HuH-7.5 (cell line): Measurements from ENCODE around the gene MYO15B.

Source experiments
- DNase-seq: peaks from one replicate; pipeline ENCODE4 v3.0.0; 2011; ENCODE audit warnings: low spot score

The MYO15B gene

DNA sequence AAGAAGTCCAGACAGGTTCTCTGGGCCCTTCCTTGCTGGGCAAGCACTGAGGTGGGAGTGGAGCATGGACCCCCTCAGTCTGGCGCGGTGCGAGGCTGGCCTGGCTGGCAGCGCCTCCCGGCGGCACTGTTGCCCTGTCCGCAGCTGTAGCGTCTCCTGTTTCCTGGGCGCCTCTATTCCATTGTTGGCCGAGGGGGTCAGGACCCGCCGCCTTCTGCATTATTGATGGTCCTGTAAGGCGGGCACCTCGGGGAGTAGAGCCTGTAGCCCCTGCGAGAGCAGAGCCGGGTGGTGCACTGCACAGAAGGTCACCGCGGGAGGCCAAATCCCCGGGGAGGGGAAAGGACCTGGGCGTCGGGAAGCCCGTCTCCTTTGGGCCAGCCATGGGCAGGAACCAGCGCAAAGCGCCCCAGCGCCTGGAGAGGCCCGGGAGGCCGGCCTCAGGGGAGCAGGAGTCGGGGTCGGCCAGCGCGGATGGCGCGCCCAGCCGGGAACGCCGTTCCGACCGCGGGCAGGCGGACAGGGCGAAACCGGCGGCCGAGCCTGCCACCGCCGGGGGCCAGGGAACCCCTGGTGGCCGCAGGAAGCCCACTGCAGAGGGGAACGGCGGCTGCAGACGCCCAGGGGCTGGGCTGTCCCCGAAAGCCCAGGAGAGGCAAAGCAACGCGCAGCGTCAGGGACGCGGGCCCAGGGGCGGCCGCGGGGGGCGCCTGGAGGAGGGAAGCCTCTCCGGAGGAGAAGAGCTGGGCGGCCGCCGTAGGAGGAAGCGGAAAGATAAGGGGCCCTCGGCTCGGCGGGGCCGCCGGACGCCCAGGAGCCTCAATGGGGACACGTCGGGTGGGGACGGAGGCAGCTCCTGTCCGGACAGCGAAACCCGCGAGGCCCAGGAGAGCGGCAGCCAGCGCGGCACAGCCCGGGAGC is at the start of gene MYO15B:
Gene MYO15B (plus strand): TSS at position 126 of the 921 bp plus-strand sequence. CDS start 258 bp downstream, at position 384.
- no peak for DNase-seq

DNA sequence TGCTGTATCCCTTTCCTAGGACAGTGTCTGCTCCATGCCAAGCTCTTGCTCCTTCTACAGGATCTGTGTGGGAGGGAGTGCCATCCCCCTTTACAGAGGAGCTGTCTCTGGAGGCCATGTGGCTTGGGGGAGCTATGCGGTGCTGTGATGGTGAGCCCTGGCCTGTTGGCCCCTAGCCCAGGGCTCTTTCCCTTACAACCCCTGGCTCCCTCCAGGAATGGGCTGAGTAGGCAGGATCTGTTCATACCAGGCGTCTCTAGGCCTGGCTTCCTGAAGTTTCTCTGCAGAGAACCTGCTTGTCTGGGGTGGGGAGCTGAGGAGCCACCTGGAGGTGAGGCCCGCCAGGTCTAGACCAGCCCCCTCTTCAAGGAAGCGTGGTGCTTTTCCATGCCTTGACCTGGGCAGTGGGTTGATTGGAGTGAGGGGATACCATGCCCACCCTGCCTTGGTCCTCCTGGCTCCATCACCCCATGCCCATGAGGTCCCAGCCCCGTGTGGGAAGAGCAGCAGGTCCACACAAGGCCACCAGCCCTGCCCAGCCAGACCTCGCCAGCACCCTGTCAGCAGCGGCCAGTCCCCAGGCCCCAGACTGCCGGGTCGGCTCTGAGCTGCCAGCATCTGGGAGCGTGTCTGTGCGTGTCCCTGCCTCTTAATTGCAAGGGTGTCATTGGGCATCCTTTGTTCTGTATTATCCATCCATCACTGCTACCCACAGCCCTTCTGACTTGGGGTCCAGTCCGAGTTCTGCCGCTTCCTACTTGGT is 47.5 kb upstream of the MYO15B start:
- no peak for DNase-seq

DNA sequence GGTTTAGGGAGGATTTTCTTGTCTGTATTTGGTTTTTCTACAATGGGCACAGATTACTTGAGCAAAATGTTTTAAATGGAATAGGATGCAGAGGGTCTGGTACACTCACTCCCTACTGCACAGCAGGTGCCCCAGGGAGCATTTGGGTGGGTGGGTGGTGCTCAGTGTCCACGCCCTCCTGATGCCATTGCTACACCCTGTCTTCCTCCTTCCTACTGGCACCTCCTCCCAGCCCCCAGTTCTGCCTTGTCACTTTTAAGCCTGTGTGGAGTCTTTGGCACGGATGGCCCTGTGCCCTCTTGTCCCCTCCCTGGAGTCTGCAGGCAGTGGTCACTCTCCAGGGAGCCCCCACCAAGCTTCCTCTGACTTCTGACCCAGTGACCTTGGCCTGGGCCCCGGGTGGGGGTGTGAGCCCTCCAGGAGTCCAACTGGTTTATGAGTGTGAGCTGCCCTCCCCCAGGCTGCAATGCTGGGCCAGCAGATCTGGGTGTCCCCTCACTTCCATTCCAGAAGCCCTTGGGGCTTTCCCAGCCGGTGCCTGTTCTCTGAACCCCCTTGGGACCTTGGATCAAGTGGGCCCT is 46.6 kb upstream of the MYO15B start:
- no peak for DNase-seq

DNA sequence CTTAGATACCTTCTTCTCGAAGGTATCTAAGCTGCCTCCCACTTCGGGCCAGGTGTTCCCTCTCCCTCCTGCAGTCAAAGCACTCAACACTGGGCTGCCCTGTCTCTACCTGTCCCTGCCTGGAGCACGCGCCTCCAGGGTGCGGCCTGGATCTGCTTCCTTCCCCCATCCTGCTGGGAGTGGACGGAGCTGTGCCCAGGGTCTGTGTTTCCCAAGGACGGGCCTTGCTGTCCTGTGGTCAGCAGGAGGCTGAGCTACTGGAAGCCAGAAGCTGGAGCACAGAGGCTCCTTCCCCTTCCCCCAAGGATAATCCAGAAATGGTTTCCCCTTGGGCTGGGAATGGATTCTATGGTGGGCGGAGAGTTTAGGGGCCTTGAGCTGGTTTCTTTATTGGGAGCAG is 45.4 kb upstream of the MYO15B start:
- no peak for DNase-seq

DNA sequence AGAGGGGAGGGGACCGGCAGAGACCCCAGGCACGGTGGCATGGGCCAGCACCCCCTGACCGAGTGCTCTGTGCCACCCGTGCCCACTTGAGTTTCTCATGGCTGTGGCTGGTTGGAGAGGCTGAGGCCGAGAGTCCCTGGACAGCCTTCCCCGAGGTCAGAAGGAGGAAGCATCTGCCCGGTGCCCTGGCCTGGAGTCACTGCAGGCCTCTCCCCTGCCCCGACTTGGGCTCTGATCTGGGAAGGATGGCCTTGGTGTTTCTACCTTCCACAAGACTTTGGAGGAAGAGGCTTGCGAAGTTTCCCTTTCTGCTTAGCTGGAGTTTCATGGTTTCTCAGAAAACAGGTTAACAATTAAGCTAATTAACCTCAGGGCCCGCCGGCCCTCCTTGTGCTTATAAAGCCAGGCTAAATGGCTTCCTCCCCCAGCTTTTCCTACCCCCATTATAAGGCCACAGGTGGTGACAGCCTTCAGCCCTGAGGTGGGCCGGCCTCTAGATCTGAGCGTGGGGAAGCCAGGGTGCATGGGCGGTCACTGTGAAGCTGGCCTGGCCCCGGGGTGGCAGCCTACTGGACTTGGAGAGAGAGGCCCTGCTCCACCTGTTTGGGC is 44.8 kb upstream of the MYO15B start:
- no peak for DNase-seq

DNA sequence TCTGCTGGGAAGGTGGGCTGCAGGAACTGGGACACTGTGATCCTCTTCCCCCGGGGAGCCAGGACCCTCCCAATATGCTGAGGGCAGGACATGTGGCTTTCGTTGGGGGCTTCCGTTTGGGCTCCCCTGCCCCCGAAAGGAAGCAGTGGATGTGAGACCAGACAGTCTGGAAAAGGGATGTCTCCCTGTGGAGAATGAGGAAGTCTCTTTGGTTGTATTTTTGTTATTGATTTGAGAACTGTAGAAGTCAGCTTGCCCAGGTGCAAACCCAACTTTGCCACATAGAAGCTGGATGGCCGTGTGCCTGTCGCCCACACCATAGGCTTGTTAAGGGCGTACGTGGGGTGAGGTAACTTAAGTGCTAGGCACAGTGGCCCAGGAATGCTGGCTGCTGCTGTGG is 43.4 kb upstream of the MYO15B start:
- DNase-seq, result no peak

DNA sequence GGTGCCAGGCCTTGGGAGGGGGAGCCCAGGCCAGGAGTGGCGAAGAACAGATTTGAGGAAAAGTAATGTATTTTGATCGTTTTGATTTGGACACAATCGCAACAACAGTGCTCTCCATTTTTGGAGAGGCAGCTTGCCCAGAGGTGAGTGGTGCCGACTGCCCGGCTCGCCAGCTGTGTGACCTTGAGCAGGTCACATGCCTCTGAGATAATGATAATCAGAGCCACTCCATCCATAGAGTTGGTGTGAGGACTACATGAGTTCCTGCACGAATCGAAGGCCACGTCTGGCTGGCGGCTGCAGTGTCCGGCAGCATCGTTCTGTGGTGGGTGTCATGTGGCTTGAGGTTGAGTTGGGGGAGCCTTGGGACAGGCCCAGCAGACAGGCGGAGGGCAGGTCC is 41.4 kb upstream of the MYO15B start:
- no peak for DNase-seq

DNA sequence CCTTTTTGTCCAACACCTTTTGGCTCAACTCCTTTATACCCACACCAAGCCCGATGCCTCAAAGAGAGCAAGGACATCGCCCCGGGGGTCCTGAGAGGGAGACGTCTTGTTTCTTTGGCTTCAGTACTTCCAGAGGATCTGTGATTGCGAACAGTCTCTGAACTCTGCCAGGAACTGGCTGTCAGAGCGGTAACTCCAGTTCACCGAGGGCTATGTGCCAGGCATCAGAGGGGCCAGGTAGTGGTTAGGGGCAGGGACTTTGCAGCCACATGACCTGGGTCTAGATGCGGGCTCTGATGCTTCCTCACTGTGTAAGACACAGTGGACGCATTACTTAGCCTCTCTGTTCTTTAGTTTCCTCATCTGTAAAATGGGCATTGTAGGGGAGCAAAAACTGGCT is 40.5 kb upstream of the MYO15B start:
- DNase-seq, result no peak

DNA sequence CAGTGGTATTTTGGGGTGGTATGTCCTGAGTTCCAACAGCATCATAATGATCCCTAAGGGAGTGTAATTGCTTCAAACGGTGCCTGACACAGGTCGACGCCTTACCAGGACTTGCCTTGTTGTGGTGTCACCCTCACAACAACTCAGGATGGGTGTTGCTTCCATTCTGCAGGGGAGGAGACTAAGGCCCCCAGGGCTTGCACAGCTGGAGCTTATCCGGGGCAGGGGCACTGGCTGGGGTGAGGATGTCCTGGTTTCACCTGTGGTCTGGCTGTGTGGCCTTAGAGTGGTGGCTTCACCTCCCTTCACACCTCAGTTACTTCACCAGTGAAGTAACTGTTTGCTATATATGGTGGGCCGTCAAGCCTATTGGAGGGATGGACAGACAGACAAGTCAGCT is 38.8 kb upstream of the MYO15B start:
- DNase-seq, result no peak

DNA sequence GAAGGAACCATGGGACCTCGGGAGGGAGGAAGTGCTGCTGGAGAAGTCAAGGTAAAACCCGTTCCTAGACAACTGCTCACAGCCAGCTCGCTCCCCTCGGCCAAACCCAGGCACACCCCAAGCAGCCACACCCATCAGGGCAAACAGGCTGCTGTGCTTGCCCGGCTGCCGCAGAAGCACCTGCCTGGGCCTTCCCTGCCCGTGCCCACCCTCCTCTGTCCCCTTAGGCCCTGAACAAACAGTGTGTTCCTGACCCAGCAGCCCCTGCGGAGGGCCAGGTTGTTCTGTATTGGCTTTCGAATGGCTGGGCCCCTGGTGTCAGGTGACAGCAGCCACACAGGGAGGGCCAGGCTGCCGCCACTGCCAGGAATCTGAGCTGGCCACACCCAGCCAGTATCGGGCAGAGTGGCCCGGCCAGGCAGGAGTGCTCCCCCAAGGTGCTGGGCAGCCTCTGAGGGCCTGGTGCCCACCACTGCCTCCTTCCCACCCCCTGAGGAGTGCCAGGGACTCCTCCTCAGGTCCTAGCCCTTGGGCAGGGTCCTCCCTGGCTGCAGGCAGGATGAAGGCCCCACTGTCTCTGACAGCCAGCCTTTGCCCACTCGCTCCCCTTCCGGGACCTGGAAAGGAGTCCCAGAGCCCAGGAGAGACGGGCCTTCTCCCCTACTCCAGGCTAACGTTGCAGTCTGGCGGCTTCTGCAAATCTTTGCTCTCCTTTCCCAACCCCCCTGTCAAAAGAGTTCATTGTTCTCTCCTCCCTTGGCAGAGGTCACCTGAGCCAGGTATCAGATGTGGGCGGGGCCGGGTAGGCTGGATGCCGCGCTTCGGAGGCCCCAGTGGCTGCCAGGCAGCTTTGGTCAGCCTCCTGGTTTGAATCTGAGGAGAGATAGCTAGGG is 38.1 kb upstream of the MYO15B start:
- peak; percentile 87 for DNase-seq

DNA sequence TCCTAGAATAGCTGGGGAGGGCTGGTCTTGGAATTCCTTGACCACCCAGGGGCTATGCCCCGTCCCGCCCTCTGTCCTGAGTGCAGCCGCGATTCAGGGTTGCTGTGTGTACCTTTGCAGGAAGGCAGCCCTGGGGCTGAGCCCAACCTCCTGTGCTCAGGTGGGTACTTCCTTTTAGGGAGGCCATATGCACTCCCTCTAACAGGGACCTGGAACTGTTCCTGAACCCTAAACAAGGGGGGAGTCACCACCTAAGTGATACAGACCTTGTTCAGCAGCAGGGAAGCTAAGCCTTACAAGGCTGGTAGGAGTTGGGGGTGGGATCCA is 37.5 kb upstream of the MYO15B start:
- no peak for DNase-seq

DNA sequence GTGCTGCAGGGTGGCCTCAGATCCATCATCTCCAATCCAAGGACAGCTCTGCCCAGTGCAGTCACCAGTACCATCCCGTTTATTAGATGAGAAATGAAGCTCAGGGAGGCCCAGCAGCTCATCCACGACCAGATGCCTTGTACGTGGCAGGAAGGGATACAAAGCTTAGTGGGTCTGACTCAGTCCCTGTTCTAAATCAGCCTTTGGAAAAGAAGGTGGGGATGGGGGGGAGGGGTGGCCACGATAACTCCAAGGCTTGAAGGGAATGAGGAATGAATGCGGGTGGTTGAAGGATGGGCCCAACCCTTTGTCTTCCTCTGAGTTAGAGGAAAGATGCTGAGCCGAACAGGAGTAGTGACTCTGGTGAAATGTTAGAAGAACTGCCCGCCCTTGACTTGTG is 36.3 kb upstream of the MYO15B start:
- no peak for DNase-seq

DNA sequence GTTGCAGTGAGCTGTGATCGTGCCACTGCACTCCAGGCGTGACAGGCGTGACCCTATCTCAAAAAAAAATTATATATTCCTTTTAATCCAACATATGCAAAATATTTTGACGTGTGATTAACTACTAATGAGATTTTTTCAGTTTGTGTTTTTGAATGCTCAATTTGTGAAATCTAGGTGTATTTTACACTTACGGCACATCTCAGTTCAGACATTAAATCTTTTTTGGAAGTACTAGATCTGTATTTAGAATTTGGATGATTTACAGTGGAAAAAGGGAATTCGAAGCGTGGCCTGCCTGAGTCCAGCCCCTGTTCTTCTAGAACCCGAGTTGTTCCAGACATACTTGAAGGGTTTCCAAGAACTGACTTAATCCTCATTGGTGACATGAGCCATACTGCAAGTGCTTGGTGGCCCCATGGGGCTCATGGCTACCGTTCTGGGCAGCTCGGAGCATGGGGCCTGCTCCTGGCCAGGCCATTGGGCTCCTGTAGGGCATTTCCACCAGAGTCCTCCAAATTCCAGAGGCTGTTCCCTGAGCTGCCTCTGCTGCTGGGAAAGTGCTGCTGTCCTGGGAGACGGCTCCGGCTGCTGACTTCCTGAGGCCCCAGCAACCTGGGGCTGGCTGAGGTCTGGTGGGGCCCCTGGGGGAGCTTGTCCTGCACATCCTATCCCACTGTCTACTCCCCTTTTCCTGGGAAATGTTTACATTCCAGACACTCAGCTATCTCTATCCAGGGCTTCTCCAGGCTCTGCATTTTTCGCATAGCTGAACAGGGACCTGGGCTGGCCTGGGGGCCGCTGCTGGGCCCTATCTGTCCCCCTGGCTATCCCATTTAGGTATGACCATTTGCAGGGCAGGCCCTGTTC is 34.9 kb upstream of the MYO15B start:
- peak; percentile 85 for DNase-seq

DNA sequence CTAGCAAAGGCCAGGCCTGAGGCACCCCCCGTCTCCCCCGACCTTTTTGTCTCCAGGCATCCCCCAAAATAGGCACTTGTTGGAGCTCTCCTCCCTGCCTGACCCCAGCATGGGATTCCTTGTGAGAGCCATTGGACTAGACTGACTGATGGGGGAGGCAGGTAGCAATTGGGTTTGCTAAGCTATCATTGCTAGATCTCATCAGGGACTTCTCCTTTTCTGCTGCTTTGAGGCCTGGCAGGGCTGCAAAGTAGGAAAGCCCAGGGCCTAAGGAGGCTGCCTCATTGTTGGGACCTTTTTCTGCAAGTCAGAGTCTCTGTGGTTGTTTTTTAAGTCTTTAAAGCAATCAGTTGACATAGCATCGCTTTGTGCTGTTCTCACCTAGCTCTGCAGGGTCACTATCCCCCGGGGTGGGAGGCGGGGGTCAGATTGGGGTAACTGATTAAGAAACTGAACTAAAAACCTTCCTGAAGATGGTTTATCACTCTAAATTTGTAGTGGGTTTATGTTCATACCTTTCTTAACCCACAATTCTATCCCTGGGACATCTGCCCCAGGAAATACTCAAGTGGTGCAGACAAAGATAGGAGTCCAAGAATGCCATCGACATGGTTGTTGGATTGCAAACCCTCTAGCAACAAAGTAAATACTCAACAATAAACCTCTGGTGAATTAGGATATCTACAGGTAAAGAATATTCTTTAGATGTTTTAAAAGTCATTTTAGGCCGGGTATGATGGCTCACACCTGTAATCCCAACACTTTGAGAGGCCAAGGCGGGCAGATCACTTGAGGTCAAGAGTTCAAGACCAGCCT is 34.1 kb upstream of the MYO15B start:
- DNase-seq, result peak; percentile 42

DNA sequence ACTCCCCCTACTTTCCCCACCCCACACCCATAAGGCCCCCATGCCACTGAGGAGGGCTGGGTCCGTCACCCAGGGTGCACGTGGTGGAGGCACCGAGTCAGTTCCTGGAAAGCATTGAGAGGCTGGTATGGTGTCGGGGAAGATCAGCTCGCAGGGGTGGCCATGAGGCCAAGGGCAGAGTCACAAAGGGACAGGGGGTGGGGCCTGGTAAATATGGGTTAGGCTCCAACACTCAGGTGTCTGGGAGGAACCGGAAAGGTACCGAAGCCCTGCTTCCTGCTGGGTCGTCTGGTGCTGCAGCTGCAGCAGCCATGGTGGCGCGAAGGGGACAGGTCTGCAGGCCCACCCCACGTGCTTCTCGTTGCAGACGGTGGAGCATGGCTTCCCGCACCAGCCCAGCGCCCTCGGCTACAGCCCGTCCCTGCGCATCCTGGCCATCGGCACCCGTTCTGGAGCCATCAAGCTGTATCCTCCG is 31.9 kb upstream of the MYO15B start:
- no peak for DNase-seq

DNA sequence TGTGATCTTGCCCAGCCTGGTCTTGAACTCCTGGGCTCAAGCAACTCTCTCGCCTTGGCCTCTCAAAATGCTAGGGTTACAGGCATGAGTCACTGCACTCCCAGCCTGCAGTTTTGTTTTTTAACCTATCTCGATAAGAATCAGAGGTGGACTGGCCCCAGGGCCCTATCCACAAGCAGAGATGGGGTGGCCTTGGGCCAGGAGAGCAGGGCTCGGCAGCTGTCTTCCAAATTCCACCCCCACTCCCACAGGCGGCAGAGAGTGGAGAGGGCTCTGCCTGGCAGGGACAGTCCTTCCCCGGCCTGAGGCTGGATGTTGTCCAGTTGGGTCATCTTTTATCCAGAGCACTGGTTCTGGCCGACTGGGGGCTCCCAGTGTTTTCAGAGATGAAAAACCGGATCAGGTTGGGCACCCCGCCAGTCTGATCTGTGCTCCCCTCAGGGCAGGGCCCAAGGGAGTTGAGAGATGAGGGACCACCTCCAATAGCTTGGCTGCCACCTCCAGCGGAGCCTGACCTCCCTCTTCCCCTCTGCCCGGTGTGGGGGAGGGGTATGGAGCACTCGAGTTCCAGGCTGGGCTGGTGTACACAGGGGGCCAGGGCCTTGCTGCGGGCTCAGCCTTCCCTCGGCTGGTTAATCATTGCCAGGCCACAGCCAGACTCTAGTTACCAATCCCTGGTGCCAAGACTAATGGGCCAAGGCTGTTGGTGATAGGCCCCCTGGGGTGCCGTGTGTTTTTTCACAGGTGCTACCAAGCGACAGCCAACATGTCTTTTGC is 30.3 kb upstream of the MYO15B start:
- DNase-seq, result peak; percentile 98

DNA sequence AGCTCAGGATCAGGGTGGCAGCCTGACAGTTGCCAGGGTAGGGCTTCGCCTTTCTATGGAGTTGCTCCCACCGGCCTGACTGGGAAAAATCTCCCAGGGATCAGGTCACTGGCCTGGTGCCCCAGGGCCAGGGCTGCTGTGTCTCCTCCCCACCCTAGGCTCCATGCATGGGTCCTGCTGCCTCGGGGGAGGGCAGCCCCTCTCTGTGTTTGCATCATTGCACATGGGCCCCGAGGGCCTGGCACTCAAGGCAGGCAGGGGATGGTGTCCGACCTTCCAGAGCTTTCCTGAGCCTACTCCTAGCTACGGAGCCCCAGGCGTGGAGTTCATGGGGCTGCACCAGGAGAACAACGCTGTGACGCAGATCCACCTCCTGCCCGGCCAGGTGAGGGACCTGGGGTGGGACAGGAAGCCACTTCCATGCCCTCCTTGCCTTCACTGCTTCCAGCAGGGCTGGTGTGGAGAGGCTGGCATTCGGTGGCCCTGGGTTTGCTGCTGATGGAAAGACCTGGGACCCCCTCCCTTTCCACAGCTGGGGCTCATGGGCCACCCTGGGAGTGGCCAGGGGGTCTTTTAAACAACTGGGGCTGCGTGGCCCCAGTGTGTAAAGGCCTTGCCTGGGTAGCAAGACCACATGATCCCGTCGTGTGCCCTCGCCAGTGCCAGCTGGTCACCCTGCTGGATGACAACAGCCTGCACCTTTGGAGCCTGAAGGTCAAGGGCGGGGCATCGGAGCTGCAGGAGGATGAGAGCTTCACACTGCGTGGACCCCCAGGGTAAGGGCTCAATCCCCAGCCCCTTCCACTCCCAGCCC is 29.5 kb upstream of the MYO15B start:
- DNase-seq, result no peak
